Measurements from ENCODE around the gene DLG2.
"Not testable (repeated sequence)": the region's sequence is repeated elsewhere in the genome, so short reads cannot be mapped to it uniquely, and the experiment has no call there.

The DLG2 gene

GRCh38 chr11:85307366-85307765 is 319.8 kb downstream of the DLG2 start:
- DNase-seq: no peak

- no peak for DNase-seq
Observed at GRCh38 chr11:85301895-85302678, 325.1 kb downstream of the DLG2 start.

- DNase-seq: no peak
Observed at GRCh38 chr11:85299258-85299942, 327.7 kb downstream of the DLG2 start.

GRCh38 chr11:85295694-85296271 is 331.4 kb downstream of the DLG2 start:
- no peak for DNase-seq

- DNase-seq: no peak
Observed at GRCh38 chr11:85281550-85281949, 345.6 kb downstream of the DLG2 start.

GRCh38 chr11:85279267-85279666 is 347.9 kb downstream of the DLG2 start:
- no peak for DNase-seq

GRCh38 chr11:85277693-85278092 is 349.5 kb downstream of the DLG2 start:
- no peak for DNase-seq

GRCh38 chr11:85276332-85276731 is 350.8 kb downstream of the DLG2 start:
- DNase-seq: no peak

GRCh38 chr11:85270315-85270714 is 356.8 kb downstream of the DLG2 start:
- not testable (repeated sequence) for DNase-seq

GRCh38 chr11:85269109-85269508 is 358.0 kb downstream of the DLG2 start:
- no peak for DNase-seq

GRCh38 chr11:85266646-85267045 is 360.5 kb downstream of the DLG2 start:
- DNase-seq: no peak

GRCh38 chr11:85263328-85263727 is 363.8 kb downstream of the DLG2 start:
- DNase-seq: no peak

GRCh38 chr11:85257837-85258236 is 369.3 kb downstream of the DLG2 start:
- no peak for DNase-seq

GRCh38 chr11:85256433-85256832 is 370.7 kb downstream of the DLG2 start:
- no peak for DNase-seq

GRCh38 chr11:85249482-85249881 is 377.7 kb downstream of the DLG2 start:
- DNase-seq: no peak

GRCh38 chr11:85247797-85248196 is 379.3 kb downstream of the DLG2 start:
- no peak for DNase-seq

GRCh38 chr11:85238906-85239305 is 388.2 kb downstream of the DLG2 start:
- DNase-seq: no peak

GRCh38 chr11:85238038-85238437 is 389.1 kb downstream of the DLG2 start:
- not testable (repeated sequence) for DNase-seq

GRCh38 chr11:85236211-85236610 is 390.9 kb downstream of the DLG2 start:
- DNase-seq: no peak

GRCh38 chr11:85232559-85232958 is 394.6 kb downstream of the DLG2 start:
- DNase-seq: no peak

- no peak for DNase-seq
Observed at GRCh38 chr11:85231588-85231987, 395.6 kb downstream of the DLG2 start.

- DNase-seq: not testable (repeated sequence)
Observed at GRCh38 chr11:85229723-85230122, 397.4 kb downstream of the DLG2 start.

GRCh38 chr11:85196968-85197367 is 430.2 kb downstream of the DLG2 start:
- DNase-seq: no peak

GRCh38 chr11:85195934-85196333 is 431.2 kb downstream of the DLG2 start:
- no peak for DNase-seq

Measured in midbrain (tissue), 1 donor.